GM19240 (cell line): ENCODE measurements around the gene EEFSEC.

ENCODE experiments used
- DNase-seq: peaks from one replicate; pipeline ENCODE4 v3.0.0; 2011; ENCODE audit warnings: low spot score; ENCODE audit not compliant: insufficient read length

EEFSEC gene

GRCh38 chr3:128439226-128439625 lies 285.9 kb downstream of the EEFSEC start:
- no peak for DNase-seq

DNA sequence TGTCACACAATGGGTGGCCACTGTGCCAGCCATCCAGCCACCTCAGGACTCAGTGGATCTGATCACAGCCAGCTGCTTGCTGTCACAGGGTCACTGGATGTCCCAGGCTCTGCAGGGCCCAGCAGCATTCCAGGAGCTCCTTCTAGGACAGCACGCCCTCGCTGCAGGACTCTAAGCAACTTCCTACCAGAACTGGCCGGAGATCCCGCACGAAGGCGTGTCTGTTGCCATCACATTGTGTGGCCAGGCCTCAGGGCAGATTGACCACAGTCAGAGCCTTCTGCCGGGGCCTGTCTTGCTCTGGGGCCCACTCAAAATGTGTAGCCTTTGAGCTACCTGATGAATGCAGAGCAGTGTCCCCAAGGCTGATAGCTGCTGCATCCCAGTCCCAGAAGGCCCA lies 288.8 kb downstream of the EEFSEC start:
- no peak for DNase-seq

GRCh38 chr3:128442949-128443348 lies 289.7 kb downstream of the EEFSEC start:
- DNase-seq = no peak

GRCh38 chr3:128443771-128444170 lies 290.5 kb downstream of the EEFSEC start:
- DNase-seq = no peak

GRCh38 chr3:128445357-128445756 lies 292.1 kb downstream of the EEFSEC start:
- DNase-seq = no peak

DNA sequence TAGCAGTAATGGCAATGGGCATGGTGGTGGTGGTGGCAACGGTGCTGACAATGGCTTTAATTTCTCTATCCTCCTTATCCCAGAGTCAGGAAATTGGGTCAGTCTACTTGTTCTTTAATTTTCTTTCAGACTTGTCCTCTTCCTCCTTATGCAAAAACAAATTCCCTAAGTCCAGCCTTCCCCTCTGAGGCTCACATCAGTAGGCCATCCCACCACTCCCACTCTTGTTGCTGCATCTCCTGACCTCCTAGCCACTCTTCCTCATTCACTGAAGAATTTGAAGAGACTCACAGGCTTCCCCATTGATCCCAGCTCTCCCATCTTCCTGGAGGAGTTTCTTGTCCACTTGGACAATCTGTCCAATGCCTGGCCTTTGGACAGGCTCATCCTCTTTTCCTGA lies 293.5 kb downstream of the EEFSEC start:
- no peak for DNase-seq

- DNase-seq = peak; percentile 33
Measured at GRCh38 chr3:128447561-128448013, 294.3 kb downstream of the EEFSEC start.

GRCh38 chr3:128448491-128448890 lies 295.2 kb downstream of the EEFSEC start:
- DNase-seq = no peak

GRCh38 chr3:128449111-128449638 lies 295.9 kb downstream of the EEFSEC start:
- DNase-seq = no peak

GRCh38 chr3:128452120-128452519 lies 298.8 kb downstream of the EEFSEC start:
- DNase-seq = no peak

DNA sequence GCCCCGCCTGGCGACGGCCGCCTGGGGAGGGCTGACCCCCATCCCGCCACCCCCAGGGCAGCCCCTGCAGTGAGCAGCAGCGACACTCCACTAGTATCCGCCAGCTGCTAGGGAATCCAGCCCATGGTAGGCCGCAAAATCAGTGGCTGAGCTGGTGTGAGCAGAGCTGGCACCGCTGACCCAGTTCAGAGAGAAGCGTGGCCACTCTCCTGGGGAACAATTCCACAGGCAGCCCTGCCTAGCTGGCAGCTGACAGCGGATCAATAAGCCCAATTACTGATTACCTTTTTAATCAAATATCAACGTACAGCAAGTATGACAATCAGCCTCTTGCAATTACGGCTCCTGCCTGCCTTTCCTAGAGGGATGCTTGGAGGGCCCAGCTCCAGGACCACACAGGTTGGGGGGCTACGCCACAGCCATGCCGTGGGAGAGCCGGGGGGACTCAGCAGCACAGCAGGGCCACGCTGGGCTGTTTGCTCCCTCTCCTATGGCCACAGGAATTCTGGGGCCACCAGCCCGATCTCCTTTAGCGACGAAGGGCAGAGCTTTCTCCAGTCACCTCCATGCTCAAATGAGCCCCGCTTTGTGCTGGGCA lies 299.5 kb downstream of the EEFSEC start:
- DNase-seq = no peak

DNA sequence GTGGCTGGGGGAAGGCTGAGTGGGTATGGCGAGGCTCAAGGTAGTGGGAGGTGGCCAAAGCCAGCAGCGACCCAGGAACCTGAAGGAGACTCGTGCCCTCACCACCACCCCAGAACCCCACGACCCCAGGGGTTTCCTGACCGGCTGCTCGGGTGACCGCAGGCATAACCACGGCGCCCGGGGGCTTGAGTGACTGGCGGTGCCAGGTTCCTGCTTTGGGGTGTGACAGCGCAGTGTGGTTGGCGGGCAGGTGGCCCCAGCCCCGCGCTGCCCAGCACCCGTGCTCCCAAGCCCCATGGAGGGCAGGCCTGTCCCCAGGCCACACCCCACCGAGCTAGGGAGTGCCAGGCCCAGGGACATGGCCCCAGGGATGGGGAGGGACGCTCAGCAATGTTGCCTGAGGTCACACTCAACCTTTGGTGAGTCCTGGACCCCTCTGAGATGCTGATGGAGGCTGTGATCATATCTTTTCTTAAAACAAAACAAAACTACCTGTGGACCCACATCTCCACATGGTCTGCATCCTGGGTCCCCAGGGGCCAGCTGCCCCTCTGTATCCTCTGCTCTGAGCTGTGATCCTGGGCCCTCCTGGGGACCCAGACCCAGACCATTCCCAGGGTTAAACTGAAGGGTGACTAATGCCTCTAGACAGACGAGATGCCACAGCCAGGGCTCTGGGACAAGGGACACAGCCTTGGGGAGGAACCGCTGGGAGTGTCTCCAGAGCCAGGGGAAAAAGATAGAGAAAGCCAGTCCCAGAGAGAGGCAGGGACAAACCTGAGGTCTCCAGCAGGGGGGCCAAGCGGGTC lies 300.4 kb downstream of the EEFSEC start:
- DNase-seq = no peak

DNA sequence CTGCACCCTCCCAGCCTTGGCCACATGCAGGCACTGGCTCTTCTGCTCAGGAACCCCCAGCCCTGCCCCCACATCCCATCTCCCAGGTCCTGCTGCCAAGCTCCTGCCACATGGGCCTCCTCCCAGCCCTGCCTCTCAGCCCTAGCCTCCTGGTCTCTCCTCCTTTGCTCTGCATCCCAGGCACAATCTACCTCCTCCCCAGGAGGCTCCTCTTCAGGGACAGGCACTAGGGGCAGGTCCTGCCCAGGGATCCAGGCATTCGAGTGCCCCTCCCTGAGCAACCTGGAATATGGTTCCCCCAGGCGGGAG lies 301.0 kb downstream of the EEFSEC start:
- DNase-seq = no peak

DNA sequence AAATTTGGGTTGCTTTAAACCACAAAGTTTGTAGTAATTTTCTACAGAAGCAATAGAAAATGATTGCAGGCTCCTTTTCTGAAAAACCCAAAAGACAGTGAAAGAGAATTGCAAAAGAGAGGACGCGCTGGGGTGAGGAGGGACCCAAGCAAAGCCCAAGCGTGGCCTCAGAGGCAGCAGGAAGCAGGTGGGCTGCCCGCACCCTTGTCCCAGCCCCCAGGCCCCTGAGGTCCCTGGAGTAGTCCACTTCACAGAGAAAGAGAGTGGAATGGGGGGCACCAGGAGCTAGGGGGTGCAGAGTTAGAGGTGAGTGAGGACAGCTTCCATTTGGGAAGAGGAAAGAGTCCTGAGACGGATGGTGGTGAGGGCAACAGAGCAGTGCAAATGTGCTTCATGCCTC lies 301.8 kb downstream of the EEFSEC start:
- DNase-seq = no peak

DNA sequence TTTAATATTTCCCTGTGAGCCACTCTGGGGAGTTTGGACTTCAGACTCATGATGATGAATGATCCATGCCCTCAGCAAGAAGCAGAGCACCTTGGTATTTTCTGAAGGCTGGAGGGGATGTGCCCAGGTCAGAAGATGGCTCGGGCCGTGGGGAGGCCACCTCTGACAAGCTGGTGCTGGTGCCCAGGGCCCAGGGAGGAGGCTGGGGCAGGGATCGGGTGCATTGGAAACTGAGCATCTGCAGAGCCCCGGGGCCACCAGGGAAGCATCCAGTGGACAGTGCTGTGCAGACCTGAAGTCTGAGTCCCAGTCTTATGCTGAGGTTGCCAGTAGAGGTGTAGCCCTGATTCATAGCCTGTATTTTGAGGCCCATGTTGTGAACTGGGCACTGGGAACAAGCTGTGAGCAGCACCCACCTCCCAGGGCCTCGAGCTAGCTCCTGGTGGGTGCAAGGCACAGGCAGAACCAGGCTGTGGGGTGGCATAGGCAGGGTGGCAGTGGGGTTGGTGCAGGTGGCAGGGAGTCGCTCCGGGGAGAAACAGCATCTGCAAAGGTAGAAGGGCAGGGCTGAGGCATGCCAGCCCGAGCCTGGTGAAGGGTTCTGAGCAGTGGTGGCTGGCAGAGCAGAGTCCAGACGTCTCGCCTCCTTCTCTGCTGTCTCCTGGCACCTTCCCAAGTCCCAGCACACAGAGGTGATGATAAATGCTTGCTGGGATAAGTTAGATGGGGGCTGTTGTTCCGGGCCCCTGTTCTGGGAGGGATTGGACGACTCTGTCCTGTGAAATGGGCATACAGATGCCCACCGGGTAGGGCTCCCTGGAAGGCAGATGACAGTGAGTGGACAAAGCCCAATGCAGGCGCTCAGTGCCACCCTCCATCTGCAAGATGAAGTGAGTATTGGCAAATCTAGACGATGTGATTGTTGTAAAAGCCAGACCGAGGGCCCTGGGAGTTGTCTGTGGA lies 302.8 kb downstream of the EEFSEC start:
- DNase-seq = no peak

- DNase-seq = no peak
Measured at GRCh38 chr3:128456776-128457715, 303.8 kb downstream of the EEFSEC start.

DNA sequence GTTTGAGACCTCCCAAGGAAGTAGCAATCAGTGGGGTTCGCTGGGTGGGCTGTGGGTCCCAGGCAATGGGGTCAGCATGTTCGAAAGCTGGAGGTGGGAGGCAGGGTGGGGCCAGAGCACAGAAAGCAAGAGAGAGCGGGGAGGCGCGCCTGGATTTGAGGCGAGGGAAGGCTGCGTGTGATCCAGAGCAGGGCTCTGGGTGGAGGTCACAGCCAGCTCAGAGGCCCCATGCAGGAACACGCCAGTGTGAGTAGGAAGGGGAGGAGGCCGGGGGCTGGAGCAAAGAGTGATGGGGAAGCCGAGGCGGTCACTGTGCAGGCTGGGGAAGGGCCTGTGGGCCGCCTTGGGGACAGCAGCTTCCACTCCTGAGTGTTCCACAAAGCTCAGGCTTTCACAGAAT lies 304.7 kb downstream of the EEFSEC start:
- DNase-seq = no peak
